Liver (tissue), 9 donors: ENCODE results near the gene CHTF8. TPM values are rescaled to one million over a fixed set of nuclear protein-coding genes. Genes with fewer than 3 reads are reported as not detected.

Experiments used
- DNase-seq: peaks from one replicate; pipeline ENCODE4 v3.0.0-alpha.2; 2017; ENCODE audit warnings: low spot score
- H3K27ac ChIP-seq, 2 donors: one replicate each; pipeline ENCODE4 v1.7.0; 2013; ENCODE audit warnings: inconsistent platforms in 2 of 2, low read length in 2 of 2, control low read depth in 1 of 2, low read depth in 1 of 2, mild to moderate bottlenecking in 1 of 2
- H3K27me3 ChIP-seq, 4 donors: one replicate each; pipeline versions ENCODE4 v1.6.1 to v1.7.0; 2013; ENCODE audit warnings: low read length in 3 of 4, inconsistent platforms in 1 of 4, mild to moderate bottlenecking in 1 of 4, moderate library complexity in 1 of 4; ENCODE audit not compliant: control insufficient read depth in 4 of 4, insufficient read depth in 4 of 4
- H3K36me3 ChIP-seq, 4 donors: one replicate each; pipeline versions ENCODE4 v1.6.1 to v1.7.0; 2013; ENCODE audit warnings: low read length in 3 of 4, mild to moderate bottlenecking in 3 of 4, low read depth in 1 of 4, moderate library complexity in 1 of 4; ENCODE audit not compliant: control insufficient read depth in 4 of 4, insufficient read depth in 3 of 4
- H3K4me1 ChIP-seq, 4 donors: one replicate each; pipeline versions ENCODE4 v1.6.1 to v1.7.0; 2013; ENCODE audit warnings: low read length in 3 of 4, mild to moderate bottlenecking in 3 of 4, moderate library complexity in 1 of 4; ENCODE audit not compliant: control insufficient read depth in 4 of 4, insufficient read depth in 4 of 4
- H3K4me3 ChIP-seq, 3 donors: one replicate each; pipeline versions ENCODE4 v1.6.1 to v1.7.0; 2013; ENCODE audit warnings: low read length in 3 of 3, control low read depth in 1 of 3, low read depth in 1 of 3, mild to moderate bottlenecking in 1 of 3
- H3K9ac ChIP-seq, 2 donors: one replicate each; pipeline ENCODE4 v1.7.0; 2013; ENCODE audit warnings: low read length in 2 of 2, mild to moderate bottlenecking in 2 of 2, moderate library complexity in 2 of 2, control low read depth in 1 of 2, low read depth in 1 of 2
- H3K9me3 ChIP-seq, 4 donors: one replicate each; pipeline versions ENCODE4 v1.6.1 to v1.7.0; 2013; ENCODE audit warnings: low read length in 3 of 4; ENCODE audit not compliant: control insufficient read depth in 4 of 4
- FOXA1 ChIP-seq: IDR thresholded peaks from 2 replicates; pipeline ENCODE4 v1.6.1; 2016; ENCODE audit warnings: antibody characterized with exemption
- FOXA2 ChIP-seq: IDR thresholded peaks from 2 replicates; pipeline ENCODE4 v1.6.1; 2016; ENCODE audit warnings: antibody characterized with exemption
- GABPA ChIP-seq, 2 donors: IDR thresholded peaks in 1 of 2; conservative IDR thresholded peaks in 1 of 2; 2 replicates each; pipeline ENCODE4 v1.6.1; 2016; ENCODE audit warnings: antibody characterized with exemption in 2 of 2, mild to moderate bottlenecking in 1 of 2, moderate library complexity in 1 of 2
- HNF4A ChIP-seq, 2 donors: conservative IDR thresholded peaks; 2 replicates each; pipeline ENCODE4 v1.6.1; 2016; ENCODE audit warnings: antibody characterized with exemption in 2 of 2, mild to moderate bottlenecking in 2 of 2
- HNF4G ChIP-seq: IDR thresholded peaks from 2 replicates; pipeline ENCODE4 v1.6.1; 2016; ENCODE audit warnings: antibody characterized with exemption
- JUND ChIP-seq, 2 donors: IDR thresholded peaks; 2 replicates each; pipeline ENCODE4 v1.6.1; 2016; ENCODE audit warnings: antibody characterized with exemption in 2 of 2
- NR2F2 ChIP-seq: IDR thresholded peaks from 2 replicates; pipeline ENCODE4 v1.6.1; 2016; ENCODE audit warnings: antibody characterized with exemption
- RAD21 ChIP-seq, 2 donors: IDR thresholded peaks; 2 replicates each; pipeline ENCODE4 v1.6.1; 2016; ENCODE audit warnings: antibody characterized with exemption in 2 of 2, mild to moderate bottlenecking in 2 of 2
- RXRA ChIP-seq, 2 donors: IDR thresholded peaks; 2 replicates each; pipeline ENCODE4 v1.6.1; 2017 to 2018; ENCODE audit warnings: antibody characterized with exemption in 2 of 2, mild to moderate bottlenecking in 1 of 2
- SP1 ChIP-seq: IDR thresholded peaks from 2 replicates; pipeline ENCODE4 v1.6.1; 2018; ENCODE audit warnings: antibody characterized with exemption, mild to moderate bottlenecking
- TAF1 ChIP-seq: conservative IDR thresholded peaks from 2 replicates; pipeline ENCODE4 v1.6.1; 2016; ENCODE audit warnings: antibody characterized with exemption, mild to moderate bottlenecking
- YY1 ChIP-seq: IDR thresholded peaks from 2 replicates; pipeline ENCODE4 v1.6.1; 2016; ENCODE audit warnings: antibody characterized with exemption, mild to moderate bottlenecking
- WGBS: extraction: QIAGEN DNeasy Blood & Tissue Kit; methylation state at CpG from one replicate; pipeline ENCODE4 v1.1.7; 2013; 5-methylcytosine and 5-hydroxymethylcytosine counted together
- polyA plus RNA-seq, 2 donors: library from polyadenylated mRNA; stranded (reverse) in 1 of 2; unstranded in 1 of 2; fragments of 200-250 nt in 1 of 2; fragments of >200 nt in 1 of 2; fragmentation: Nextera tagmentation in 1 of 2; extraction: Ambion mirVana in 1 of 2; gene quantifications; one replicate each; pipeline versions ENCODE4 v1.2.1 to v1.2.3, GENCODE V29; 2013 to 2015
- total RNA-seq, 2 donors: library from RNA; depleted of rRNA; stranded (reverse); fragments of >200 nt; gene quantifications; one replicate each; pipeline ENCODE4 v1.2.3, GENCODE V29; 2014
- TF ChIP-seq, protein P1 (sequence below): fragments of 150-350 bp; IDR thresholded peaks from 2 replicates; pipeline ENCODE4 v1.5.1; 2017; ENCODE audit warnings: improper control_type of control experiment, low read depth, low read length; ENCODE audit not compliant: missing input control
- TF ChIP-seq, protein P2 (sequence below): IDR thresholded peaks from 2 replicates; pipeline ENCODE4 v1.6.1; 2016; ENCODE audit warnings: antibody characterized with exemption, mild to moderate bottlenecking
- TF ChIP-seq, protein P3 (sequence below): IDR thresholded peaks from 2 replicates; pipeline ENCODE4 v1.6.1; 2016; ENCODE audit warnings: antibody characterized with exemption
- TF ChIP-seq, protein P4 (sequence below): IDR thresholded peaks from 2 replicates; pipeline ENCODE4 v1.6.1; 2016; ENCODE audit warnings: antibody characterized with exemption
- donor health status: healthy.
- donor health status: healthy.
- donor health status: healthy.
- donor health status: healthy.
- donor health status: healthy.

Gene CHTF8
- total and polyA plus RNA-seq, 4 donors: 15.2 to 56.9 (median 51.6) TPM

DNA sequence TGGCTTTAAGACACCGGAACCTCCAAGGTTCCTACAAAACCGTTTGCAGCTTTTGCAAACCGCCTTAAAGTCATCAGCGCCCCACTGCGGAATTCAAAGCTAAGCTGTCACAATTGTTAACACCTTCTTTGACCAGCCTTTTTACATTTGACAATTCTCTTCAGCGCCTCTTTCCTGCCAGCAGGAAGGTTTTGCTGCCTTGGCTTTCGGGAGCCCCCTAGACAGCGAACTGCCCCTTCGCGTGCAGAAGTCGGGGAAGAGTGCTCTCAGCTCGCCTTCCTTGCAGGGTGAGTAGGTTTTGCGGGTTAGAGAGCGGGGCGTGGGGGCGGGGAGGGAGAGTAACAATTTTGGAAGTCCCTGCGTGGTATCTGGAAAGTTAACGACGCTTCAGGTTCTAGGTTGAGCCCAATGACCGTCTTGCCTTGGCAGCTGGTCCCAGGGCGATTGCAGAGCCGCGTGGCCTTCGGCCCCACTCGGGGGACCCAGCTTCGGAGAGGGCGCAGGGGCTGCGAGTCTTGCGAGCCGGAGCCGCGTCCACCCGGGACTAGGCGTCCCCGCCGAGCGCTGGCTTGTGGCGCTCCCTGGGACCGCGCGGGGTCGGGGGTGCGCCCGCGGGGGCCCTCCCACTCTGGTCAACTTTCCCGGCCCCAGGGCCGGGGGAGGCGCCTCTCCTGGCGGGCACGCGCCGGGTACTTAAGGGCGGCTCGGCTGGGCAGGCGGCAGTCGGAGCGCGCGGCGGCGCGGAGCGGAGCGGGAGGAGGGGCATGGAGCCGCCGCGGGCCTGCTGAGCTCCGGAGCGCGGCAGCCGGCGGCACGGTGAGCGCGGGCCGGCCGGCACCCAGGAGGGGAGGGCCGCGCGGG, 26.7 kb downstream of the CHTF8 start, which contains the start of gene HAS3:
TSS of gene HAS3 (plus strand) at position 153 of the 861 bp plus-strand sequence. CDS start 3,743 bp downstream, outside the sequence.
- Histone ChIP-seq H3K4me1 (peaks cover 12 to 27% (median 23%) of the 10 kb centered on the region in 4 donors), H3K9me3 (no peaks in the 10 kb centered on the region), H3K27me3 (no peaks in the 10 kb centered on the region), H3K36me3 (peaks cover 0 to 9% (median under 1%) of the 10 kb centered on the region in 4 donors), H3K27ac (no peak within 1 kb of the TSS), H3K4me3 (peak within 1 kb of the TSS; percentile 41 to 70 (median 59)), H3K9ac (peak within 1 kb of the TSS in 1 of 2 donors; percentile 54)
- no peak for DNase-seq
- TF ChIP-seq, protein P1, sequence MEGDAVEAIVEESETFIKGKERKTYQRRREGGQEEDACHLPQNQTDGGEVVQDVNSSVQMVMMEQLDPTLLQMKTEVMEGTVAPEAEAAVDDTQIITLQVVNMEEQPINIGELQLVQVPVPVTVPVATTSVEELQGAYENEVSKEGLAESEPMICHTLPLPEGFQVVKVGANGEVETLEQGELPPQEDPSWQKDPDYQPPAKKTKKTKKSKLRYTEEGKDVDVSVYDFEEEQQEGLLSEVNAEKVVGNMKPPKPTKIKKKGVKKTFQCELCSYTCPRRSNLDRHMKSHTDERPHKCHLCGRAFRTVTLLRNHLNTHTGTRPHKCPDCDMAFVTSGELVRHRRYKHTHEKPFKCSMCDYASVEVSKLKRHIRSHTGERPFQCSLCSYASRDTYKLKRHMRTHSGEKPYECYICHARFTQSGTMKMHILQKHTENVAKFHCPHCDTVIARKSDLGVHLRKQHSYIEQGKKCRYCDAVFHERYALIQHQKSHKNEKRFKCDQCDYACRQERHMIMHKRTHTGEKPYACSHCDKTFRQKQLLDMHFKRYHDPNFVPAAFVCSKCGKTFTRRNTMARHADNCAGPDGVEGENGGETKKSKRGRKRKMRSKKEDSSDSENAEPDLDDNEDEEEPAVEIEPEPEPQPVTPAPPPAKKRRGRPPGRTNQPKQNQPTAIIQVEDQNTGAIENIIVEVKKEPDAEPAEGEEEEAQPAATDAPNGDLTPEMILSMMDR: peak; percentile 4
- TF ChIP-seq, protein P2, sequence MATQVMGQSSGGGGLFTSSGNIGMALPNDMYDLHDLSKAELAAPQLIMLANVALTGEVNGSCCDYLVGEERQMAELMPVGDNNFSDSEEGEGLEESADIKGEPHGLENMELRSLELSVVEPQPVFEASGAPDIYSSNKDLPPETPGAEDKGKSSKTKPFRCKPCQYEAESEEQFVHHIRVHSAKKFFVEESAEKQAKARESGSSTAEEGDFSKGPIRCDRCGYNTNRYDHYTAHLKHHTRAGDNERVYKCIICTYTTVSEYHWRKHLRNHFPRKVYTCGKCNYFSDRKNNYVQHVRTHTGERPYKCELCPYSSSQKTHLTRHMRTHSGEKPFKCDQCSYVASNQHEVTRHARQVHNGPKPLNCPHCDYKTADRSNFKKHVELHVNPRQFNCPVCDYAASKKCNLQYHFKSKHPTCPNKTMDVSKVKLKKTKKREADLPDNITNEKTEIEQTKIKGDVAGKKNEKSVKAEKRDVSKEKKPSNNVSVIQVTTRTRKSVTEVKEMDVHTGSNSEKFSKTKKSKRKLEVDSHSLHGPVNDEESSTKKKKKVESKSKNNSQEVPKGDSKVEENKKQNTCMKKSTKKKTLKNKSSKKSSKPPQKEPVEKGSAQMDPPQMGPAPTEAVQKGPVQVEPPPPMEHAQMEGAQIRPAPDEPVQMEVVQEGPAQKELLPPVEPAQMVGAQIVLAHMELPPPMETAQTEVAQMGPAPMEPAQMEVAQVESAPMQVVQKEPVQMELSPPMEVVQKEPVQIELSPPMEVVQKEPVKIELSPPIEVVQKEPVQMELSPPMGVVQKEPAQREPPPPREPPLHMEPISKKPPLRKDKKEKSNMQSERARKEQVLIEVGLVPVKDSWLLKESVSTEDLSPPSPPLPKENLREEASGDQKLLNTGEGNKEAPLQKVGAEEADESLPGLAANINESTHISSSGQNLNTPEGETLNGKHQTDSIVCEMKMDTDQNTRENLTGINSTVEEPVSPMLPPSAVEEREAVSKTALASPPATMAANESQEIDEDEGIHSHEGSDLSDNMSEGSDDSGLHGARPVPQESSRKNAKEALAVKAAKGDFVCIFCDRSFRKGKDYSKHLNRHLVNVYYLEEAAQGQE: no peak
- peak; percentile 49 to 68 for TF ChIP-seq RAD21 (IDR thresholded peaks at IDR 0.05)
- under 1% methylated on average over 80 of the region's 80 CpGs for WGBS

DNA sequence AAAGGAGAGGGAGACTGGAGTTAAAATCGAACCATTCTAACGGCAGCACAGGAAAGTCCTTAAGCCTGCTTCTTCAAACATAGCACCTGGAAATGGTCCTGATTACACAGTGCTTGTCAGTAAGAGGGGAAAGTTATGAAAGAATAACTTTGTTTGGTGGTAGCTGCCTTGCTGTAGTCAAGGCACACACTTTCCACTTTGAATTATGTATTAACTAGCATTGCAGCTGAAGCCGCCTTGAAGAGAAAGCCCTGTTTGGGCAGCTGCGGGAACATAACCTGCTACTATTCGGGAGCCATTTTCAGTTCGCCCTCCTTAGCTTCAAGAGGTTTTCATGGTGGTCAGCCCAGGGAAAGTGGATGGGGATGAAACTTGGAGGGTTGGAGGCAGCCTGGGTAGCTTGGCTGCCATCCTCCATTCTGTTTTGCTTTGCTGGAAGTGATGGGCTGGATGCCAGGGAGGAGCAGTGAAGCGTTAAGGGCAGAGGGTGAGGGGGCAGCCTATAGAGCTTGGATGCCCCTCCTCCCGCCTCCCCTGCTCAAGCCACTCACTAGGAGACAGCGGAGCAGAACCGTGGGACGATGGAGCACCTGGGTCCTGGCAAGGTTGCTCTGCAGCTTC, 32.2 kb downstream of the CHTF8 start:
- 73% methylated on average over 11 of the region's 11 CpGs for WGBS
- Histone ChIP-seq H3K9ac (no peak overlapping the region), H3K27ac (no peak overlapping the region), H3K4me3 (no peak overlapping the region), H3K9me3 (no peaks in the 10 kb centered on the region), H3K4me1 (peaks cover 0 to 2% (median under 1%) of the 10 kb centered on the region in 4 donors), H3K27me3 (no peaks in the 10 kb centered on the region), H3K36me3 (no peaks in the 10 kb centered on the region)
- DNase-seq: no peak
- no peak for TF ChIP-seq NR2F2
- TF ChIP-seq TAF1: no peak
- no peak for TF ChIP-seq RAD21 (IDR thresholded peaks at IDR 0.05)
- TF ChIP-seq HNF4A (conservative IDR thresholded peaks at IDR 0.05): no peak
- TF ChIP-seq JUND (IDR thresholded peaks at IDR 0.05): no peak
- TF ChIP-seq YY1: no peak
- TF ChIP-seq, protein P1: no peak
- TF ChIP-seq, protein P2: no peak
- TF ChIP-seq, protein P3, sequence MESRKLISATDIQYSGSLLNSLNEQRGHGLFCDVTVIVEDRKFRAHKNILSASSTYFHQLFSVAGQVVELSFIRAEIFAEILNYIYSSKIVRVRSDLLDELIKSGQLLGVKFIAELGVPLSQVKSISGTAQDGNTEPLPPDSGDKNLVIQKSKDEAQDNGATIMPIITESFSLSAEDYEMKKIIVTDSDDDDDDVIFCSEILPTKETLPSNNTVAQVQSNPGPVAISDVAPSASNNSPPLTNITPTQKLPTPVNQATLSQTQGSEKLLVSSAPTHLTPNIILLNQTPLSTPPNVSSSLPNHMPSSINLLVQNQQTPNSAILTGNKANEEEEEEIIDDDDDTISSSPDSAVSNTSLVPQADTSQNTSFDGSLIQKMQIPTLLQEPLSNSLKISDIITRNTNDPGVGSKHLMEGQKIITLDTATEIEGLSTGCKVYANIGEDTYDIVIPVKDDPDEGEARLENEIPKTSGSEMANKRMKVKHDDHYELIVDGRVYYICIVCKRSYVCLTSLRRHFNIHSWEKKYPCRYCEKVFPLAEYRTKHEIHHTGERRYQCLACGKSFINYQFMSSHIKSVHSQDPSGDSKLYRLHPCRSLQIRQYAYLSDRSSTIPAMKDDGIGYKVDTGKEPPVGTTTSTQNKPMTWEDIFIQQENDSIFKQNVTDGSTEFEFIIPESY: no peak
- TF ChIP-seq, protein P4, sequence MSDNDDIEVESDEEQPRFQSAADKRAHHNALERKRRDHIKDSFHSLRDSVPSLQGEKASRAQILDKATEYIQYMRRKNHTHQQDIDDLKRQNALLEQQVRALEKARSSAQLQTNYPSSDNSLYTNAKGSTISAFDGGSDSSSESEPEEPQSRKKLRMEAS: no peak
- no peak for TF ChIP-seq FOXA1
- no peak for TF ChIP-seq GABPA (IDR thresholded peaks at IDR 0.05 in 1 of 2, conservative IDR thresholded peaks at IDR 0.05 in 1 of 2)
- no peak for TF ChIP-seq FOXA2
- TF ChIP-seq RXRA (IDR thresholded peaks at IDR 0.05): no peak
- TF ChIP-seq HNF4G: no peak
- no peak for TF ChIP-seq SP1
